DOHH2 (cell line): Measurements from ENCODE around the gene TOX3.

Experiments
- EZH2phosphoT487 ChIP-seq: fragments of 200-600 bp; sonication (generic); IDR thresholded peaks from 2 replicates; pipeline ENCODE4 v1.6.1; 2017; ENCODE audit warnings: borderline replicate concordance, mild to moderate bottlenecking, antibody characterized with exemption, low read length, moderate library complexity, mixed read lengths
- TF ChIP-seq, protein P1 (sequence below): fragments of 200-600 bp; sonication (generic); IDR thresholded peaks from one replicate; pipeline ENCODE4 v1.5.1; 2014; ENCODE audit warnings: antibody characterized with exemption, mild to moderate bottlenecking, low read depth, low read length; ENCODE audit not compliant: poor library complexity, severe bottlenecking

DNA sequence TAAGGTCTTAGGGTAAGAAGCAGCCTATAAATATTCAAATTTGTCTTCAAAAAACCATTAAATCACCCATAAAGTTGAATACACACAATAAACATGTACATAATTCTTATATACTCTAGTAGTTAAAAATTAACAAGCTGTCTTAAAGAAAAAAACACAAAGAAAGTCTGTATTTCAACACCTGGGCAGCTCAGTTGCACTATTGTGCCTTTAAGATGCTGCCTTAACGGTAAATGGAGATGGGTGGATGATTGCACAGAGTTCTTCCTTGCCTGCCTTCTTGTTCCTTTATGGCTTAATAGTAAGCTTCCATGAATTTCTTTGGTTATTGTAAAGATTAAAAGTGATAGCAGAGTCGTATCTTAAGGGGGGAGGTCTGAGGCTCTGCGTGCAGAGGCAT lies 105.1 kb downstream of the TOX3 start:
- TF ChIP-seq, protein P1, sequence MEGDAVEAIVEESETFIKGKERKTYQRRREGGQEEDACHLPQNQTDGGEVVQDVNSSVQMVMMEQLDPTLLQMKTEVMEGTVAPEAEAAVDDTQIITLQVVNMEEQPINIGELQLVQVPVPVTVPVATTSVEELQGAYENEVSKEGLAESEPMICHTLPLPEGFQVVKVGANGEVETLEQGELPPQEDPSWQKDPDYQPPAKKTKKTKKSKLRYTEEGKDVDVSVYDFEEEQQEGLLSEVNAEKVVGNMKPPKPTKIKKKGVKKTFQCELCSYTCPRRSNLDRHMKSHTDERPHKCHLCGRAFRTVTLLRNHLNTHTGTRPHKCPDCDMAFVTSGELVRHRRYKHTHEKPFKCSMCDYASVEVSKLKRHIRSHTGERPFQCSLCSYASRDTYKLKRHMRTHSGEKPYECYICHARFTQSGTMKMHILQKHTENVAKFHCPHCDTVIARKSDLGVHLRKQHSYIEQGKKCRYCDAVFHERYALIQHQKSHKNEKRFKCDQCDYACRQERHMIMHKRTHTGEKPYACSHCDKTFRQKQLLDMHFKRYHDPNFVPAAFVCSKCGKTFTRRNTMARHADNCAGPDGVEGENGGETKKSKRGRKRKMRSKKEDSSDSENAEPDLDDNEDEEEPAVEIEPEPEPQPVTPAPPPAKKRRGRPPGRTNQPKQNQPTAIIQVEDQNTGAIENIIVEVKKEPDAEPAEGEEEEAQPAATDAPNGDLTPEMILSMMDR, result no peak
- TF ChIP-seq EZH2phosphoT487, result no peak
